ENCODE data around the gene SPECC1.
A peak's percentile ranks its signal among the peaks of the same experiment; 100 is the strongest.

GRCh38 chr17:20095336-20096080 lies 86.3 kb downstream of the SPECC1 start:
- TF ChIP-seq RAD21 (IDR thresholded peaks at IDR 0.05; ENCODE audit: low read depth): peak; percentile 33
- TF ChIP-seq REST (IDR thresholded peaks at IDR 0.05; ENCODE audit: low read depth): no peak
- TF ChIP-seq, protein P1, sequence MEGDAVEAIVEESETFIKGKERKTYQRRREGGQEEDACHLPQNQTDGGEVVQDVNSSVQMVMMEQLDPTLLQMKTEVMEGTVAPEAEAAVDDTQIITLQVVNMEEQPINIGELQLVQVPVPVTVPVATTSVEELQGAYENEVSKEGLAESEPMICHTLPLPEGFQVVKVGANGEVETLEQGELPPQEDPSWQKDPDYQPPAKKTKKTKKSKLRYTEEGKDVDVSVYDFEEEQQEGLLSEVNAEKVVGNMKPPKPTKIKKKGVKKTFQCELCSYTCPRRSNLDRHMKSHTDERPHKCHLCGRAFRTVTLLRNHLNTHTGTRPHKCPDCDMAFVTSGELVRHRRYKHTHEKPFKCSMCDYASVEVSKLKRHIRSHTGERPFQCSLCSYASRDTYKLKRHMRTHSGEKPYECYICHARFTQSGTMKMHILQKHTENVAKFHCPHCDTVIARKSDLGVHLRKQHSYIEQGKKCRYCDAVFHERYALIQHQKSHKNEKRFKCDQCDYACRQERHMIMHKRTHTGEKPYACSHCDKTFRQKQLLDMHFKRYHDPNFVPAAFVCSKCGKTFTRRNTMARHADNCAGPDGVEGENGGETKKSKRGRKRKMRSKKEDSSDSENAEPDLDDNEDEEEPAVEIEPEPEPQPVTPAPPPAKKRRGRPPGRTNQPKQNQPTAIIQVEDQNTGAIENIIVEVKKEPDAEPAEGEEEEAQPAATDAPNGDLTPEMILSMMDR (IDR thresholded peaks at IDR 0.05 in 2 of 3, conservative IDR thresholded peaks at IDR 0.05 in 1 of 3; ENCODE audit: borderline replicate concordance in 1 of 3, insufficient read depth in 1 of 3, low read depth in 2 of 3, low read length in 2 of 3): peak in 2 of 3 experiments; percentile 35 to 53; a peak in 5 of 6 replicates
- TF ChIP-seq POLR2A (IDR thresholded peaks at IDR 0.05; ENCODE audit: borderline replicate concordance, extremely low read depth, insufficient read depth, insufficient read length): no peak
- TF ChIP-seq EZH2 (IDR thresholded peaks at IDR 0.05): no peak
- TF ChIP-seq EGR1 (IDR thresholded peaks at IDR 0.05; ENCODE audit: low read depth): no peak
- TF ChIP-seq MAX (IDR thresholded peaks at IDR 0.05): no peak

All from HCT116 (cell line).